ENCODE measurements around the gene IGSF21.
A peak's percentile ranks its signal among the peaks of the same experiment; 100 is the strongest.
"Not testable (repeated sequence)": the region's sequence is repeated elsewhere in the genome, so short reads cannot be mapped to it uniquely, and the experiment has no call there.

Gene IGSF21

DNA sequence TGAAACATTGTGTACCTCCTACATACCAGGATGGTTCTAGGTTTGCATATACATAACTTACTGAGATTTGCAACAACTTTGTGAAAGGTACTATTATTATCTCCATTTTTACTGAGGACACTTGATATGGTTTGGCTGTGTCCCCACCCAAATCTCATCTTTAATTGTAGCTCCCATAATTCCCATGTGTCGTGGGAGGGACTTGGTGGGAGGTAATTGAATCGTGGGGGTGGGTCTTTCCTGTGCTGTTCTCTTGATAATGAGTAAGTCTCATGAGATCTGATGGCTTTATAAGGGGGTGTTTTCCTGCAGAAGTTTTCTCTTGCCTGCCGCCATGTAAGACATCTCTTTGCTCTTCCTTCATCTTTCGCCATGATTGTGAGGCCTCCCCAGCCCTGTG lies 40.1 kb downstream of the IGSF21 start:
- DNase-seq: no peak

DNA sequence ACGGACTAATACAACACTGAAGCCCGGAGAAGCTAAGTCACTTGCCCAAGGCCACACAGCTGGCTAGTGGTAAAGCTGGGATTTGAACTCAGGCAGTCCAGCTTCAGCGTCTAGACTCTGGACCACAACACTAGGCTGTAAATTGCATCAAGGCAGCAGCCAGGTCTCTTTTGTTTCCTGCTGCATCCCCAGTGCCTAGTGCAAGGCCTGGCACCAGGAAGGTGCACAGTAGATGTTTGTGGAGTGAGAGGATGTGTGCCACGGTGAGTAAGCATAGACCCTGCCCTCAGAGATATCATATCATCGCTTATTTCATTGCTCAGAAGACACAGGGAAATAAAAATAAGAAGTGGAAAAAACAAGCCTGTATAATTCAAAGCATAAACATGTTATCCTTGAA lies 40.9 kb downstream of the IGSF21 start:
- DNase-seq: no peak

DNA sequence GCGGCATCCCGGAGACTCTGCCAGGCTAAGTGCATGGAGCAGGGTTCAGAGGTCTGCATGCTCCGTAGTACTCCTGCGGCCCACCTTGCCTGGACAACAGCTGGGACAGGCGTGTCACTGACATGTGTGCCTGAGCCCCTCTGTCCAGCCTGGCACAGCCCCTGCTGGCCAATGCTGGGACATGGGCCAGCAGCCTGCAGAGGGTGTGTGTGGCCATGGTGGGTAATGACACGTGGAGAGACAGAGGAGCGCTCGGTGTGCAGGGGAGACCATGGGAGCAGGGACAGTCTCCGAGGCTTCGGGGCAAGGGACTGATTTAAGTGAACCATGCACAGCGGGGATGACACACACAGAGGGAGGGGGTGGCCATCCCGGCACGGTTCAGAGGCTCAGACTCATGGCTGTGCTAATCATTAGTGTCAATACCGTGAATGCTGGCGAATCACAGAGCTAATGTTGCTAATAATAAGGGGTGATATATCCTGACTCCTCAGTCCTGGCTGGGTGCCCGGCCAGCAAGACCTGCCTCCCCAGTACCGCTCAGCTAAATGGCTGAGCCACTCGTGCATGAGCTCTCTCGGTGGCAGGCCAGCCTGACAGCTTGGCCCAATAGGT lies 41.5 kb downstream of the IGSF21 start:
- DNase-seq: peak; percentile 2

DNA sequence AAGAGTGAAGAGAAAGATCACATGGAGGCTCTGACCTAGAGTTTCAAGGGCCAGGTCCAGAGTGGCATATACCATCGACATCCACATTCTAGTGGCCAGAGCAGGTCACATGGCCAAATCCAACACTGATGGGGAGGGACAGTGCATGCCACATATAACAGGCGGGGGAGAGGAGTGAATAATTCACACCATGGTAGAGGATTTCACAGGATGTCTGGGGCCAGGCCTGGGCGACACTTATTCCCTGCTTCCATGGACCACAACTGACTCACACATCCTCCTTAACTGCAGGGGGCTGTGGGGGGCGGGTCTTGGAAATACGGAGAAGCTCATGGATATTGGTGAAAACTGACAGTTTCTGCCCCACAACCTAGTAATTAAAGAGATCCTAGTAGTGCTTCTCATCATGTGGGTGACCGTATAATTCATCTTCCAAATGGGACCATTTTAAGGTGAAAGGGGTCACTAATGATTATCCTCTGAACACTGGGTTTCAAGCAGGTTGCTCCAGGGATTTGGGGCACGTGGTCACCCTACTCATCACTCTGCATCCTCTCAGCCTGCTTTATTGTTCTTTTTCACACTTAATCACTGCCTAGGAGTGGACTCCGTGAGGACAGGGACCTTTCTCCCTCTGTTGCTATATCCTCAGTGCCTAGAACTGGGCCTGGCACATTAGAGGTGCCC lies 44.0 kb downstream of the IGSF21 start:
- no peak for DNase-seq

DNA sequence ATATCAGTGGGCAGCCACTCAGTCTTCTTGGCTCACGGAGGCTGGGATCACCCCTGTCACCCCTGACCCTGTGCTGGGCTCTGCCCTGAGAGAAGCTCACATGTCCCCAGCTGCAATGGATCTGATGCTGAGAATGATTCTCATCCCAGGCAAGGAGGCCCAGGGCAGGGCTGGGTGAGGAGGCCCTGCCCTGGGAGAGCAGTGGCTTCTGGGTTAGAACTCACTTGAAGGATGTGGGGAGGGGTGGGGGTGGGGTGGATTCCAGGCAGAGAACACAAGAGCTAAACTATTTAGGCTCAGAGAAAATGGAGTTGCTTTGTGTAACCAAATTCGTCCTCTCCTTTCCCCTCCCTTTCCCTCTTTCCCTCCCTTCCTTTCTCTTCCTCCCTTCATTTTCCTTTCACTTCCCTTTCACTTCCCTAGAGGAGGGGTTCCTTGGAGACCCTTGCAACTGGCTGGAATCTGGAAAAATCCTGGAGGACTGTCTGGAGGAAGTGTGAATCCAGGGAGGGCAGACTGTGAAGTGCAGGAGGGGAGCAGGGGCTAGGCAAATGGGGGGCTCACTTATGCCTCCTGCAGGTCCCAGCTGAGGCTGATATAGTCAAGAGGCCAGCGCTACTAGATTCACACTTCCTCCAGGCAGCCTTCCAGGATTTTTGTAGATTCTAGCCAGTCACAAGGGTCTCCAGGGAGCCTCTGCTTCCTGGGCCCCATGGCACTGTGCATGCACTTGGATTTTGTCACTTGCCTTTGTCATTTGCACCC lies 47.0 kb downstream of the IGSF21 start:
- DNase-seq: no peak

DNA sequence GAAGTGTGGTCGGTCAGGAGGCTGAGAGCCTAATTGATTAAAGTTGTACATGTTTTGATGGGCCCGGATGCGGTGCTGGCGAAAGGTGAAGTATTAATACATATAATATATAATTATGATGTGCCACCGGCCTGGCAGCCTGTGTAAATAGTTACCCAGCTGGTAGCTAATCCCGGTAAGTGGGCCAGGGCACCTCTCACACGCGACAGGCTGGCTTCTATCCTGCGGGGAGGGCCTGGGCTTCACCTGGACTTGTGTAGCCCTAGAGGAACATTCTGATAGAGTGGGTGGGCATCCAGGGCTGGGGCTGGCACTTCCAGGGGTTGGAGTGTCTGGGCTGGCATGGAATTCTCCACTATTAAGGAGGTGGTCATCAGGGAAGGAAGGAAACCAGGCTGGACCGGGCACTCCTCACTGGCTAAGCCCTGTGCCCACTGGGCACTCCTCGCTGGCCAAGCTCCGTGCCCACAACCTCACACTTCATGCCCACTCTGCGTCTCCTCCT lies 48.3 kb downstream of the IGSF21 start:
- peak; percentile 10 for DNase-seq

DNA sequence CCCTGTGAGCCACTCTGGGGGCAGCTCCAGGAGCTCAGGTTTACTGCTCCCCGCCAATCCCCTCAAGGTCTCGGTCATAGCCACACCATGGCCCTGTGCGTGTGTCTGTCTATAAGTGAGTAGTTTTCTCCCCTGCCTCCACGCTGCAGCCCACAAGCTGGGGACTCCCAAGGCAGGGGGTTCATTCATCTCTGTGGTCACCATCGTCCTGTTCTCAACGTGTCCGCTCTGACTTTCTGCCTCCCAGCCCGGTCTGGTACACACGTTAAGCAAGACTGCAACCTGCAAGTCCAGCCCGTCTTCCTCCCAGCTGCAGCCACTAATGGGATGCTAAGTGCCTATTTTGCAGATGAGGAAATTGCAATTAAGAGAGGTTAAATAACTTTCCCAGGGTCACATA lies 49.8 kb downstream of the IGSF21 start:
- no peak for DNase-seq

DNA sequence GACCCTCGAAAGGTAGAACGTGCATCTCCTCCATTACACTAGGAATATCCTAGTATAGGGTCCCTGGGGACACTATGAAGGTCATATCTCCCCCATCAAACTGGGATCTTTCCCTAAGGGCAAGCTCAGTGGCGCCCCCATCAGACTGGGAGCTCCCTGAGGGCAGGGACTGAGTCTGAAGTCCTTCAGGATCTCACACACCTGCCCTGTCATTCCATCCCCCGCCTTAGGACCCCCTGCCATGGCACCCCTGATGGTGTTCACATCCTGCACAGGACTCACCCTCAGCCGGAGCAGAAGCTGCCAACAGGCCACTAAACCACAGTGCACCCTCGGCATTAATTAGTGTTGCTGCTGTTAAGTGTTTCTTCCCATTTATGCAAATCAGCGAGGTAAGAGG lies 50.4 kb downstream of the IGSF21 start:
- no peak for DNase-seq

DNA sequence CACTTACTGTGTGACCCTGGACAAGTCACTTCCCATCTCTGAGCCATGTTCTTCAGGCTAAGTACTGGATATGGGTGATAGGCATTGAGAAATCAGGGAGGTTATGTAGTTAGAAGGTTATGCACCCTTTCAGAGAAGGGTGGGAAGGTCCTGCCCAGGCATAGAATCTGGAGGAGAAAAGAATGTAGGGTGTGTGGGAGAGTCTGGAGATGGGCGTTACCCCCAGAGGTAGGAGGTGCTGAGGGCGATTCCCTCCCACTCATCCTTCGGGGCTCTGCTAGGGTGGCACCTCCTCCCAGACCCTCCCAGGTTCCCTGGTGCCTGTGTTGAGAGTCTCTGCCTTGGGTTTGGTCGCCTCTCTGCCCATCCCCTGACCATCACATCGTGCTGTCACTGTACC lies 51.1 kb downstream of the IGSF21 start:
- no peak for DNase-seq

DNA sequence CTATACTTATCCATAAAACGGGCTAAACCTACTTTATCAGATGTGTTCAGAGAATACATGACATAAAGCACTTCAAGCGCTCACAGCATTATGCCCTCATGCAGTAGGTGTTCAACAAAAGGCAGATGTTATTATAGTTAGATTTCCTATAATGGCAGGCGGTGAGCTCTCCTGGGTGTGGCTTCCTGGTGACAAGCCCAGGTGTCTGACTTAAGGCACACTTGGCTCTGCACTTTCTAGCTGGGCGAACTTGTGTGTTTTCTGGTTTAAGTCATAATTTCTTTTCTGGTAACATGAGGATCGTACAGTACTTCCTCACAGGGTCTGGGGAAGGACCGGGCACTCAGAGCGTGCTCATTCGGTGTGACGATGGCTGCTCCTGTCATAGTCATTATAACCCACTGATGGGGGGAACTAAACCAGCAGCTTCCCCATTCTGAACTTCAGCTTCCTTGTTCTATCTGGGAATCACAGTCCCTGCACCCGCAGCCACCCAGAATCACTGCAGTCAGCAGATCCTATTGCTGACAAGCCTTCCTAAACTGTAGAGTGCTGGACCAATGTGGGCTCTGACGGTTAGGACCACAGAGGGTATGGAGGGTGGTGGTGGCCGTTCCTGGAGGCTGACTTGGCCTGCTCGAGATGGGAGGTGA lies 52.8 kb downstream of the IGSF21 start:
- no peak for DNase-seq

DNA sequence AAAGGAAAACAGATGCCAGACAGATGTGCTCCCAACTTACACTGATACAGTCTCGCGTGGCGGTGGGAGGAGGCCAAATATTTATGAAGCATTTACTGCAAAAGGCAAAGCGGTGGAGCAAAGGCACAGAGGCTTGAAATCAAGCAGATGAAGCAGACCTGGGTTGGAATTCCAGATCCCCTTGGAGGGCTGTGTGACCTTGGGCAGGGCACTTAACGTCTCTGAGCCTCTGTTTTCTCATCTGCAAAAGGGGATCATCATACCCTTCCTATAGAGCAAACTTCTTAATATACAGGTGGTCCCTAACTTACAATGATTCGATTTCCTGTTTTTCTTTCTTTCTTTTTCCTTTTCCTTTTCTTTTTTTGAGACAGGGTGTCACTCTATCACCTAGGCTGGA lies 54.1 kb downstream of the IGSF21 start:
- no peak for DNase-seq

DNA sequence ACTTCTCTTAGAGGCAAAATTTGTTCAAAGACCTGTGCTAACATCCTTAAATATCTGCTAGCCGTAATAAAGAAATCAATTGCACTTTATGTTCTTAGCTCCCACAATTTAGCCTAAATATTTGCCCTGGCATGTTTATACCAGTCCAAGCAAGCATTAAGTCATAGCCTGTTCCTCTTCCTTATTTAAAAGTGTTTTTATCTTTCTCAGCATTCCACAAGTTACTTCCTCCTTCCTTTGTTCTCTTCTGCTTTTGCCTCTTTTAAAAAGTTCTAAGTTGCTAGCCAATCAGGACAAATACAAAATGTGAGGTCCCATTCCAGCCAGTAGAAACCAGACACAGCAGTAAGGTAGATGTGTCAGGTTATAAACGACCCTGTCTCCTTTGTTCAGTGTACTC lies 58.0 kb downstream of the IGSF21 start:
- not testable (repeated sequence) for DNase-seq

DNA sequence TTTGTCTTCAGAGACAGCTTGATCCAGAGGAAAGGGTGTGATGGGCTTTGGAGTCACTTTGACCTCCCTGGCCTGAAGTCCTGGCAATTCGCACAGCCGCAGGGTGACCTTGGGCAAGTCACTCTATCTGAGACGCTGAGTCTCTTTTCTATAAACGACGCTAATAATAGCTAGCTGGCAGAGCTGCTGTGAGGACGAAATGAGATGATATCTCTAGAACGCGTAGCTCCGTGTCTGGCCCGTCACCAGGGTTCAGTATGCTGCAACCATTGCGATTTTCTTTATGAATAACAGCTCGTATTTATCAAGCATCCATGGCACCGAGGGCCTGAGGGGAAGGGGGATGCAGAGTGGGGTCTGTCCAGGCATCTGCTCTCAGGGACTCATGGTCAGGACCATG lies 58.7 kb downstream of the IGSF21 start:
- DNase-seq: no peak

DNA sequence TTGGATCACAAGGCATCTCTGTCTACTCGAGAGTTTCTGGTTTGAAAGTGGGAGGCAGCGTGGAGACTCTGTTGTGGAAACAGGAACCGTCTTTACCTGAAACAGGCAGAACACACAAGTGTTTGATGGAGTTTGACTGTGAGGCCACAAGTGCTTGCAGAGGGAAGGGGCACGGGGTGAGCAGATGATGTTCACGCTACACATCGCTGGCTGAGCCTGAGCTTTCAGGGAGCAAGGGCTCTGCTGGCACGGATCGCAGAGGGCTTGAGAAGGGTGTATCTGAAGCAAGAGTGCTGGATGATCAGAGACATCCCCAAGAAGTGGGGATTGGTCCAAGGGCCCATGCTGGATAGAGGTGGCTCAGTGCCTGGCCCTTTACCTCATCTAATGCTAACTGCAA lies 59.3 kb downstream of the IGSF21 start:
- no peak for DNase-seq

DNA sequence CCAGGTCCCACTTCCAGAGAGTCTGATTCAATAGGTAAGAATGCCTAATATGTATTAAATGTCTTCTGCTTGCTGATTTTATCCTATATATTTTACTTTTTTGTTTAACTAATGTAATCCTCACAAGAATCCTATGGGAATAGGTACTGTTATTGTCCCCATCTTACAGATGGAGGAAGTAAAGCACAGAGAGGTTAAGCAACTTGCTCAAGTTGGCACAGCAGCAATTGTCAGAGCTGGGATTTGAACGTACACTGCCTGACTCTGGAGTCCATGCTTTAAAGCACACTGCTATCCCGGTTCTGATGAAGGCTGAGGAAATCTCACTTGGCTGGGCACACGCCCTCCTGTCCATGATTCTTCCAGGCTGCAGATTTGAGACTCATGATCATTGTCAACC lies 62.8 kb downstream of the IGSF21 start:
- DNase-seq: no peak

DNA sequence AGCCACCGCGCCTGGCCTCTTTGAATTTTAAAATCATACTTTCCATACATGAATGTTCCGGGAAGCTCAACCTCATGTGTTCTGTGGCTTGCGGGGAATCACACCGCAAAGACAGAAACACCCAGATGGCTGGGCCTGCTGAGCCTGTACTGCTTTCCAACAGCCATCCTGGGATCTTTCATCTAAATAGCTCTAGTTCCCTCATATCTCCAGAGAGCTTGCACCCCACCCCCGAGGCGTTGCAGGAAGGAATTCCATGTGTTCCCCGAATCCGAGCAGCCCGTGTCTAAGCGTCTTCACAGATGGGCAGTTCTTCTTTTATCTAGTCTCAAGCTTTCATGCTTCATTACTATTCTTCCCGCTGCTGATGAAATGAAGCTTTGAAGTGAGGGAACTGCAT lies 66.4 kb downstream of the IGSF21 start:
- DNase-seq: no peak

DNA sequence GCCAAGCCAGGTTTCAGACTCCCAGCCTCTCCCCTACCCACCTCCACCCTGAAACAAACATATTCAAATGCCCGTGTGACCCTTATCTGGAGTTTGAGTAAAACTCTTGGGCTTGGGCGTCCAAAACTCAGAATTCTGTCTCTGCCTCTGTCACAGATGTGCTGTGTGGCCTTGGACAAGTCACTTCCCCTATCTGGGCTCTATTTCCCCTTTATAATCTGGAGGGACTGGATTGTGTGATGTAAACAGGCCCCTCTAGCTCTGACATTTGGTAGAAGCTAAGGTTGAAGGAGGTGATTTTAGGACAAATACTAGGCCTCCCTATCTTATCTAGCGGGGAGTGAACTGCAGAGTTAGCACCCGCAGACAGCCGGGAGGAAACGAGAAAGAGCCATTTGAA lies 67.5 kb downstream of the IGSF21 start:
- DNase-seq: no peak

DNA sequence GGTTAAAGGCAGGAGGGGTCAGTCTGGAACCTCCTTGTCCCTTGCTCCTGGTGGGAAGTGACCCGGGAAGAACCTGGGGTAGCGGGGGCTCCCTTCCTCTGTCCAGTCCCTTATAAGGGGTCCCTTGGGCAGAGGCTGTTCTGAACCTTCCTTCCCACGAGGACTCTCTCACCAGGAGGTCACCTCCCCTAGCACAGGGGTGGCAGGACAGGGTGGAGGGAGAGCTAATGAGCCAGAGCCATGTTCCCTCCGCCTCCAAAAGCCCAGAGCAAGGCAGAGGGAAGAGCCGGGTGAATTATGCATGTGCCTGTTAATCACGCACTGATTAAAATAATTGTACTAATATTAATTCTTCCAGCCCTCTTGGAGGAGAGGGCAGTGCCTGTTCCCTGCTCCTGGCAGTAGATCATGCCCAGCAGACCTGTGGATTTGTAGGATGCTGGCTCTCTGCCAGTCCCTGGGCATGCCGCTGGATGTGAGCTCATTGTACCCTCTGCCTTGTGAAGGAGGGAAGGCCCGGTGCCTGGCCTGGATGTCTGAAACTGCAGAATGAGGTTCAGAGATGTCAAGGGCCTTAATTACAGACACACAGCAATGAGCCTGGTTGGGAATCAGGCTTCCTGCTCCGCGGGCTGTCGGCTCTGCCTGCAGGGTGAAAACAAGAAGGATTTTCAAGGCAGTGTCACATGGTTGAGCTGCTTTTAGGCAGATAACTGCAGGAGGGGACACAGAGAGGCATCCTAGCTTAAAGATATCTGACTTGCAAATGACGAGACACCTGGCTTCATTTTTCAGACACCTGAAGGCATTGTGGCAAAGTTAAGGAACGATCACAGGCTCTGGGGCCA lies 68.2 kb downstream of the IGSF21 start:
- DNase-seq: no peak

DNA sequence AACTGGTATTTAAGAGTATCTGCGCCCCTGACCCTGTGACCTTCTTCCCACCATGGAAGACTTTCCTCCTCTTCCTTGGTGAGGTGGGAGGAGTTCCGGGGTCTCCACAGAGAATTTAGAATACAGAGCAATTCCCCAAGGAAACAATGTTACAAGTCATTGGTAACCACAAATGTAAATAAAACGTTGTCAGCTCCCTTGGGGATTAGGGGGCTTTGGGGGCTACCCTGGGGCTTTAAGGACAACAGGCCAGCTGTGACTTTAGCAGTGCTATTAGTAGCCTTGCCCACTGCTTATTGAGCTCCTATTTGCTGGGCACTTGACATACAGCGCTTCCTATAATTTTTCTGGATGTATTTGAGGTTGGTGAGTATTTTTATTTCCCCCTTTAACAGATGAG lies 69.0 kb downstream of the IGSF21 start:
- no peak for DNase-seq

DNA sequence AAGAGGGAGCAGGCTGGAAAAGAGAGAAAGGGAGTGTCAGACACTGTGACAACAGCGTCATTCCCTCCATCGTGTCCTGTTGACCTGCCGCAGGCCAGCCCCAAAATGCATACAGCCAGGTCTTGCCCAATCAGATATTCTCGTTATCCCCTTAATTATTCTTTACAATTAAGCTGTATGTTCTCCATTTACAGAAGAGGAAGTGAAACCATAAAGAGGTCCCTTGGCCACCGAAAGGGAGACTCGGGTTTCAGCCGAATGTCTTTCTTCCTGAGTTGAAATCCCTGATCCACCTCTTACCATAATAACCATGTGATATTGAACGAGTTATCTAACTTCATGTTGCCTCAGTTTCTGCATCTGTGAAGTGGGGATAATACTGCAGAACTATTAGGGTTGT lies 70.5 kb downstream of the IGSF21 start:
- no peak for DNase-seq

DNA sequence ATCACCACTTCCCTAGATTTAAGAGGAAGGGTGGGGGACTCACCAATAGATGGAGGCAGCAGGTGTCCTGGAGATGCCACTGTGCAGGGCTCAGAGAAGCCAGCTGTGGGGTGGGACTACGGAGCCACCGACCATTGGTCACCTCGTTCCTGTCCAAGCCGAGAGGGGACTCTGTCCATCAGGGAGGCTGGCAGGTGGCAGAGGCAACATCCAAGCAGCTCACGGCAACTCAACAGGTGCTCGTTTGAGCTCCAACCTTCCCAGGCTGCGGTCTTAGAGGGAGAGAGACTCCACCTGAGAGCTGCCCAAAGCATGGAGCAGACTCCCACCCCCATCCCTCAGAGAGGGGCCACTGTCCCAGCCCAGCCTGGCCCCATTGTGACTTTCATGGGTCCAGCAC lies 71.4 kb downstream of the IGSF21 start:
- no peak for DNase-seq

DNA sequence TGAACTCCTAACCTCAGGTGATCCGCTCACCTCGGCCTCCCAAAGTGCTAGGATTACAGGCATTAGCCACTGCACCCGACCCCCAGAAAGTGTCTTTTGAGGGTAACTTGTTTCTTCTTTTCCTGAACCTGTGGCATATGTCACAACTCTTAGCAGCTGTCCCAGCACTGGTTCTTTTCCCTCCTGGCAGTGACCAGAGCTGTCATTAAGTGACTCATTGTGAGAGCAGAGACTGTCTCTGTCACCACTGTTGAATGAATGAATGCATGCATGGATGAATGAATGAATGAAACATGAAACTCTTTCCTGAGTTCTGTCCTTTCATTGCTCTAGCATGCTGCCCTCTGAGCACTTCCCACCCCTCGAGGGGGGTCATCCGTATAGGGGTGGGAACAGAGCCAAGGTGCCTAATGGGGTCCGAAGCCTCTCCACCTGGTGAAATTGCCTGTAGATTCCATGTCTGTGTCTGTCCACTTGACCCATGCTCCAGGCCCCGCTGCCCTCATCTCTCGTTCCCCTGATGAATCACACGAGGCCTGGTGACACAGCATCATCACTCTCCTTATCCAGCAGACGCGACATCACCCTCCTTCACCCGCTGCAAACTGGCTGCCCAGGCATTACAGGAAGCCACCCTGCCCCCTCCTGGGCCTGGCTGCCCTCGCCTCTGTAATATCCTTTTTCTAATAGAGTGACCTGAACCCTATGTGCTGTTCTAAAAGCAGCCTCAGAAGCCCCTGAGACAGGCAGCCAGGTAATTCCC lies 75.0 kb downstream of the IGSF21 start:
- DNase-seq: no peak

Measured in COR-L47 (cell line).